HepG2 (cell line): ENCODE data around the gene MOGAT3. TPM values are rescaled to one million over a fixed set of nuclear protein-coding genes. Genes with fewer than 3 reads are reported as not detected.

Experiments
- ATAD3A ChIP-seq: sonication (generic); formaldehyde crosslinking; IDR thresholded peaks from 2 replicates; pipeline ENCODE4 v1.4.0; 2020; ENCODE audit warnings: missing genetic modification reagents
- BATF2 ChIP-seq: sonication (generic); formaldehyde crosslinking; IDR thresholded peaks from 2 replicates; pipeline ENCODE4 v1.8.0; 2022; ENCODE audit warnings: mild to moderate bottlenecking, missing genetic modification reagents, moderate library complexity
- ETV6 ChIP-seq: sonication (generic); formaldehyde crosslinking; conservative IDR thresholded peaks from 2 replicates; pipeline ENCODE4 v1.4.0; 2020; ENCODE audit warnings: missing genetic modification reagents
- FOXA3 ChIP-seq: IDR thresholded peaks from 2 replicates; pipeline ENCODE4 v1.6.1; 2016; ENCODE audit warnings: missing genetic modification reagents, missing compliant biosample characterization
- GZF1 ChIP-seq: sonication (generic); formaldehyde crosslinking; IDR thresholded peaks from 2 replicates; pipeline ENCODE4 v1.5.1; 2020; ENCODE audit warnings: mild to moderate bottlenecking, missing genetic modification reagents
- HNF4A ChIP-seq: sonication (generic); formaldehyde crosslinking; IDR thresholded peaks from 2 replicates; pipeline ENCODE4 v1.4.0; 2020; ENCODE audit warnings: missing genetic modification reagents
- JARID2 ChIP-seq: sonication (generic); formaldehyde crosslinking; IDR thresholded peaks from 2 replicates; pipeline ENCODE4 v1.8.1; 2023; ENCODE audit warnings: missing genetic modification reagents, inconsistent platforms; ENCODE audit not compliant: insufficient replicate concordance
- NFRKB ChIP-seq: fragments of 450-650 bp; IDR thresholded peaks from 2 replicates; pipeline ENCODE4 v1.6.1; 2017
- PHB2 ChIP-seq: fragments of 450-650 bp; IDR thresholded peaks from 2 replicates; pipeline ENCODE4 v1.6.1; 2018; ENCODE audit not compliant: partially characterized antibody
- RFX1 ChIP-seq: fragments of 450-650 bp; IDR thresholded peaks from 2 replicates; pipeline ENCODE4 v1.6.1; 2017
- TARDBP ChIP-seq: sonication (generic); formaldehyde crosslinking; IDR thresholded peaks from 2 replicates; pipeline ENCODE4 v1.8.0; 2022; ENCODE audit warnings: mild to moderate bottlenecking, missing genetic modification reagents
- ZBTB26 ChIP-seq: IDR thresholded peaks from 2 replicates; pipeline ENCODE4 v1.6.1; 2016; ENCODE audit warnings: missing compliant biosample characterization, missing genetic modification reagents, borderline replicate concordance
- ZNF263 ChIP-seq: sonication (generic); formaldehyde crosslinking; IDR thresholded peaks from 2 replicates; pipeline ENCODE4 v1.4.0; 2020; ENCODE audit warnings: missing genetic modification reagents
- ZNF367 ChIP-seq: sonication (generic); formaldehyde crosslinking; IDR thresholded peaks from 2 replicates; pipeline ENCODE4 v1.4.0; 2020; ENCODE audit warnings: missing genetic modification reagents, borderline replicate concordance
- ZNF547 ChIP-seq: sonication (generic); formaldehyde crosslinking; IDR thresholded peaks from 2 replicates; pipeline ENCODE4 v1.5.1; 2020; ENCODE audit warnings: mild to moderate bottlenecking, missing genetic modification reagents
- ZNF614 ChIP-seq: IDR thresholded peaks from 2 replicates; pipeline ENCODE4 v1.6.1; 2018; ENCODE audit warnings: missing biosample characterization, missing genetic modification reagents, inconsistent platforms, borderline replicate concordance
- ZNF740 ChIP-seq: sonication (generic); formaldehyde crosslinking; IDR thresholded peaks from 2 replicates; pipeline ENCODE4 v1.4.0; 2020; ENCODE audit warnings: missing genetic modification reagents
- polyA plus RNA-seq, 8 experiments: library from polyadenylated mRNA; depleted of rRNA in 3 of 8; stranded (reverse) in 7 of 8; unstranded in 1 of 8; fragments of >200 nt; fragmentation: Illumina TruSeq in 4 of 8; extraction: Trizol in 4 of 8; gene quantifications; 2 replicates each; pipeline versions ENCODE4 v1.2.1 to v1.2.3, GENCODE V29; 2011 to 2016; ENCODE audit warnings: low read depth in 4 of 8, missing spikeins in 1 of 8, mixed read lengths in 1 of 8; ENCODE audit not compliant: insufficient read depth in 1 of 8
- total RNA-seq, 5 experiments: library from RNA; depleted of rRNA; stranded (reverse); fragments of >200 nt; fragmentation: Illumina TruSeq; extraction: Trizol; gene quantifications; 2 replicates each; pipeline ENCODE4 v1.2.3, GENCODE V29; 2016; ENCODE audit warnings: low read depth in 1 of 5
- TF ChIP-seq, protein P1 (sequence below): sonication (generic); formaldehyde crosslinking; IDR thresholded peaks from 2 replicates; pipeline ENCODE4 v1.4.0; 2020; ENCODE audit warnings: mild to moderate bottlenecking, missing genetic modification reagents
- TF ChIP-seq, protein P2 (sequence below): sonication (generic); formaldehyde crosslinking; IDR thresholded peaks from 2 replicates; pipeline ENCODE4 v1.4.0; 2020; ENCODE audit warnings: missing genetic modification reagents
- TF ChIP-seq, protein P3 (sequence below): sonication (generic); formaldehyde crosslinking; IDR thresholded peaks from 2 replicates; pipeline ENCODE4 v1.4.0; 2020; ENCODE audit warnings: missing genetic modification reagents, mild to moderate bottlenecking, borderline replicate concordance
- TF ChIP-seq, protein P4 (sequence below), 2 experiments: sonication (generic) in 1 of 2; formaldehyde crosslinking in 1 of 2; IDR thresholded peaks; 2 replicates each; pipeline versions ENCODE4 v1.4.0 to v1.6.1; 2018 to 2020; ENCODE audit warnings: missing genetic modification reagents in 2 of 2, borderline replicate concordance in 1 of 2, low read depth in 1 of 2, mild to moderate bottlenecking in 1 of 2, missing biosample characterization in 1 of 2

The MOGAT3 gene
- total and polyA plus RNA-seq, 2 of the 13 experiments (the other 11 are each of a cell fraction or from before 2014, with no cell fraction given), result 22.5 to 30.5 TPM

GRCh38 chr7:101237206-101238067 is 36.6 kb upstream of the MOGAT3 start, which contains the start of gene CLDN15 (continued):
- peak; percentile 71; the same call in 1 of the 2 replicates for TF ChIP-seq BATF2 (CRISPR knock-in tag)
- no peak for TF ChIP-seq PHB2
- TF ChIP-seq, protein P1, sequence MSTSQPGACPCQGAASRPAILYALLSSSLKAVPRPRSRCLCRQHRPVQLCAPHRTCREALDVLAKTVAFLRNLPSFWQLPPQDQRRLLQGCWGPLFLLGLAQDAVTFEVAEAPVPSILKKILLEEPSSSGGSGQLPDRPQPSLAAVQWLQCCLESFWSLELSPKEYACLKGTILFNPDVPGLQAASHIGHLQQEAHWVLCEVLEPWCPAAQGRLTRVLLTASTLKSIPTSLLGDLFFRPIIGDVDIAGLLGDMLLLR (CRISPR knock-in tag), result no peak
- no peak for TF ChIP-seq RFX1
- no peak for TF ChIP-seq JARID2 (CRISPR knock-in tag)
- peak; percentile 30; the same call in 1 of the 2 replicates for TF ChIP-seq TARDBP (CRISPR knock-in tag)
- TF ChIP-seq ZNF547 (CRISPR knock-in tag), result no peak
- TF ChIP-seq ETV6, result no peak
- no peak for TF ChIP-seq NFRKB
- TF ChIP-seq HNF4A (CRISPR knock-in tag), result peak; percentile 74
- no peak for TF ChIP-seq ZNF367 (CRISPR knock-in tag)
- TF ChIP-seq FOXA3 (CRISPR knock-in tag), result peak; percentile 22; the same call in 1 of the 2 replicates
- TF ChIP-seq ATAD3A, result no peak
- TF ChIP-seq ZNF614 (CRISPR knock-in tag), result no peak
- TF ChIP-seq ZNF740 (CRISPR knock-in tag), result peak; percentile 96
- no peak for TF ChIP-seq ZBTB26 (CRISPR knock-in tag)
- TF ChIP-seq, protein P2, sequence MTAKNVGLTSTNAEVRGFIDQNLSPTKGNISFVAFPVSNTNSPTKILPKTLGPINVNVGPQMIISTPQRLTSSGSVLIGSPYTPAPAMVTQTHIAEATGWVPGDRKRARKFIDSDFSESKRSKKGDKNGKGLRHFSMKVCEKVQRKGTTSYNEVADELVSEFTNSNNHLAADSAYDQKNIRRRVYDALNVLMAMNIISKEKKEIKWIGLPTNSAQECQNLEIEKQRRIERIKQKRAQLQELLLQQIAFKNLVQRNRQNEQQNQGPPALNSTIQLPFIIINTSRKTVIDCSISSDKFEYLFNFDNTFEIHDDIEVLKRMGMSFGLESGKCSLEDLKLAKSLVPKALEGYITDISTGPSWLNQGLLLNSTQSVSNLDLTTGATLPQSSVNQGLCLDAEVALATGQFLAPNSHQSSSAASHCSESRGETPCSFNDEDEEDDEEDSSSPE, result peak; percentile 43; the same call in 1 of the 2 replicates
- TF ChIP-seq, protein P3, sequence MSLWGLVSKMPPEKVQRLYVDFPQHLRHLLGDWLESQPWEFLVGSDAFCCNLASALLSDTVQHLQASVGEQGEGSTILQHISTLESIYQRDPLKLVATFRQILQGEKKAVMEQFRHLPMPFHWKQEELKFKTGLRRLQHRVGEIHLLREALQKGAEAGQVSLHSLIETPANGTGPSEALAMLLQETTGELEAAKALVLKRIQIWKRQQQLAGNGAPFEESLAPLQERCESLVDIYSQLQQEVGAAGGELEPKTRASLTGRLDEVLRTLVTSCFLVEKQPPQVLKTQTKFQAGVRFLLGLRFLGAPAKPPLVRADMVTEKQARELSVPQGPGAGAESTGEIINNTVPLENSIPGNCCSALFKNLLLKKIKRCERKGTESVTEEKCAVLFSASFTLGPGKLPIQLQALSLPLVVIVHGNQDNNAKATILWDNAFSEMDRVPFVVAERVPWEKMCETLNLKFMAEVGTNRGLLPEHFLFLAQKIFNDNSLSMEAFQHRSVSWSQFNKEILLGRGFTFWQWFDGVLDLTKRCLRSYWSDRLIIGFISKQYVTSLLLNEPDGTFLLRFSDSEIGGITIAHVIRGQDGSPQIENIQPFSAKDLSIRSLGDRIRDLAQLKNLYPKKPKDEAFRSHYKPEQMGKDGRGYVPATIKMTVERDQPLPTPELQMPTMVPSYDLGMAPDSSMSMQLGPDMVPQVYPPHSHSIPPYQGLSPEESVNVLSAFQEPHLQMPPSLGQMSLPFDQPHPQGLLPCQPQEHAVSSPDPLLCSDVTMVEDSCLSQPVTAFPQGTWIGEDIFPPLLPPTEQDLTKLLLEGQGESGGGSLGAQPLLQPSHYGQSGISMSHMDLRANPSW (CRISPR knock-in tag), result no peak
- no peak for TF ChIP-seq ZNF263
- TF ChIP-seq GZF1, result no peak
- TF ChIP-seq, protein P4, sequence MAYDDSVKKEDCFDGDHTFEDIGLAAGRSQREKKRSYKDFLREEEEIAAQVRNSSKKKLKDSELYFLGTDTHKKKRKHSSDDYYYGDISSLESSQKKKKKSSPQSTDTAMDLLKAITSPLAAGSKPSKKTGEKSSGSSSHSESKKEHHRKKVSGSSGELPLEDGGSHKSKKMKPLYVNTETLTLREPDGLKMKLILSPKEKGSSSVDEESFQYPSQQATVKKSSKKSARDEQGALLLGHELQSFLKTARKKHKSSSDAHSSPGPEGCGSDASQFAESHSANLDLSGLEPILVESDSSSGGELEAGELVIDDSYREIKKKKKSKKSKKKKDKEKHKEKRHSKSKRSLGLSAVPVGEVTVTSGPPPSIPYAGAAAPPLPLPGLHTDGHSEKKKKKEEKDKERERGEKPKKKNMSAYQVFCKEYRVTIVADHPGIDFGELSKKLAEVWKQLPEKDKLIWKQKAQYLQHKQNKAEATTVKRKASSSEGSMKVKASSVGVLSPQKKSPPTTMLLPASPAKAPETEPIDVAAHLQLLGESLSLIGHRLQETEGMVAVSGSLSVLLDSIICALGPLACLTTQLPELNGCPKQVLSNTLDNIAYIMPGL (CRISPR knock-in tag; IDR thresholded peaks at IDR 0.05; ENCODE audit: borderline replicate concordance in 1 of 2, low read depth in 1 of 2), result no peak
